Gastroesophageal sphincter (tissue), 4 donors: ENCODE measurements around the gene MTG1. TPM values are rescaled to one million over a fixed set of nuclear protein-coding genes. Genes with fewer than 3 reads are reported as not detected.

Experiments used
- ATAC-seq: fragments of 150-250 bp; one replicate; pipeline ENCODE4 v1.9.1; 2016; ENCODE audit warnings: mild to moderate bottlenecking, moderate library complexity
- H3K27ac ChIP-seq, 4 donors: fragments of 200-600 bp; sonication (generic) in 3 of 4; 1 replicate in 3 of 4; 2 replicates in 1 of 4; pipeline ENCODE4 v1.5.1; 2016 to 2019
- H3K27me3 ChIP-seq: fragments of 200-600 bp; sonication (generic); one replicate; pipeline ENCODE4 v1.5.1; 2019
- H3K36me3 ChIP-seq, 2 donors: fragments of 200-600 bp; sonication (generic); one replicate each; pipeline ENCODE4 v1.5.1; 2019; ENCODE audit warnings: control low read depth in 1 of 2
- H3K4me1 ChIP-seq, 3 donors: fragments of 200-600 bp; sonication (generic); 1 replicate in 2 of 3; 2 replicates in 1 of 3; pipeline ENCODE4 v1.5.1; 2016 to 2019; ENCODE audit warnings: control low read depth in 2 of 3
- H3K4me3 ChIP-seq, 2 donors: fragments of 200-600 bp; sonication (generic); one replicate each; pipeline ENCODE4 v1.5.1; 2019; ENCODE audit warnings: mild to moderate bottlenecking in 1 of 2, moderate library complexity in 1 of 2
- H3K9me3 ChIP-seq, 3 donors: fragments of 200-600 bp; sonication (generic); one replicate each; pipeline ENCODE4 v1.5.1; 2017 to 2019; ENCODE audit warnings: control low read depth in 2 of 3
- EP300 ChIP-seq: sonication (generic); formaldehyde crosslinking; IDR thresholded peaks from one replicate; pipeline ENCODE4 v1.6.1; 2017; ENCODE audit warnings: antibody characterized with exemption, mild to moderate bottlenecking
- POLR2A ChIP-seq, 2 donors: fragments of 450-650 bp; IDR thresholded peaks; one replicate each; pipeline ENCODE4 v1.6.1; 2017; ENCODE audit warnings: antibody characterized with exemption in 2 of 2, mild to moderate bottlenecking in 2 of 2, moderate library complexity in 1 of 2
- POLR2AphosphoS5 ChIP-seq: sonication (generic); formaldehyde crosslinking; IDR thresholded peaks from one replicate; pipeline ENCODE4 v1.6.1; 2017; ENCODE audit warnings: antibody characterized with exemption
- WGBS, 2 donors: methylation state at CpG; one replicate each; pipeline ENCODE4 v1.1.5; 2018; ENCODE audit warnings: low coverage in 1 of 2; 5-methylcytosine and 5-hydroxymethylcytosine counted together
- total RNA-seq, 4 donors: library from RNA; depleted of rRNA; stranded (reverse); fragments of >200 nt; gene quantifications; one replicate each; pipeline ENCODE4 v1.1.0, GENCODE V29; 2016
- TF ChIP-seq, protein P1 (sequence below), 4 experiments: fragments of 200-600 bp in 2 of 4; fragments of 450-650 bp in 2 of 4; sonication (generic) in 1 of 4; IDR thresholded peaks; one replicate each; pipeline ENCODE4 v1.5.1; 2017 to 2019; ENCODE audit warnings: antibody characterized with exemption in 4 of 4, mild to moderate bottlenecking in 2 of 4, moderate library complexity in 2 of 4

MTG1 gene
- total RNA-seq, 4 donors from 2014 or later = 13.2 to 25.9 (median 18.4) TPM

DNA sequence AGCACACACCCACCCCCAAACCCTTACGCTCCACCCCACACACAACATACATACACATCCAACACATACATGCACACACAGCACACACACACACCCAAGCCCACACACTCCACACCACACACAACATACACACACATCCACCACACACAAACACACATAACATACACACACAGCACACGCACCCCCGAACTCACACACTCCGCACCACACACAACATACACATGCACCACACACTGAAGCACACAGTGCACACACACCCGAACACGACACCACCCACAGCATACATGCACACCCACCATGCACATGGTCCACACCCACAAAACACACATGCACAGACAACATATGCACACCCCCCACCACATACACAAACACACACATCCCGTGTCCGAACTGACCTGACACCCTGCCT, 44.8 kb upstream of the MTG1 start:
- Histone ChIP-seq H3K4me3 (no peak overlapping the region), H3K36me3 (no peaks in the 10 kb centered on the region), H3K27me3 (peaks cover 86% of the 10 kb centered on the region), H3K27ac (no peak overlapping the region), H3K9me3 (no peaks in the 10 kb centered on the region), H3K4me1 (no peaks in the 10 kb centered on the region)
- WGBS, 2 donors = 81 to 83% methylated on average over 6 to 8 of the region's 8 CpGs
- ATAC-seq = no peak
- TF ChIP-seq EP300 (no peak), POLR2A (IDR thresholded peaks at IDR 0.05) (no peak), POLR2AphosphoS5 (no peak)
- TF ChIP-seq, protein P1, sequence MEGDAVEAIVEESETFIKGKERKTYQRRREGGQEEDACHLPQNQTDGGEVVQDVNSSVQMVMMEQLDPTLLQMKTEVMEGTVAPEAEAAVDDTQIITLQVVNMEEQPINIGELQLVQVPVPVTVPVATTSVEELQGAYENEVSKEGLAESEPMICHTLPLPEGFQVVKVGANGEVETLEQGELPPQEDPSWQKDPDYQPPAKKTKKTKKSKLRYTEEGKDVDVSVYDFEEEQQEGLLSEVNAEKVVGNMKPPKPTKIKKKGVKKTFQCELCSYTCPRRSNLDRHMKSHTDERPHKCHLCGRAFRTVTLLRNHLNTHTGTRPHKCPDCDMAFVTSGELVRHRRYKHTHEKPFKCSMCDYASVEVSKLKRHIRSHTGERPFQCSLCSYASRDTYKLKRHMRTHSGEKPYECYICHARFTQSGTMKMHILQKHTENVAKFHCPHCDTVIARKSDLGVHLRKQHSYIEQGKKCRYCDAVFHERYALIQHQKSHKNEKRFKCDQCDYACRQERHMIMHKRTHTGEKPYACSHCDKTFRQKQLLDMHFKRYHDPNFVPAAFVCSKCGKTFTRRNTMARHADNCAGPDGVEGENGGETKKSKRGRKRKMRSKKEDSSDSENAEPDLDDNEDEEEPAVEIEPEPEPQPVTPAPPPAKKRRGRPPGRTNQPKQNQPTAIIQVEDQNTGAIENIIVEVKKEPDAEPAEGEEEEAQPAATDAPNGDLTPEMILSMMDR (IDR thresholded peaks at IDR 0.05) = no peak

DNA sequence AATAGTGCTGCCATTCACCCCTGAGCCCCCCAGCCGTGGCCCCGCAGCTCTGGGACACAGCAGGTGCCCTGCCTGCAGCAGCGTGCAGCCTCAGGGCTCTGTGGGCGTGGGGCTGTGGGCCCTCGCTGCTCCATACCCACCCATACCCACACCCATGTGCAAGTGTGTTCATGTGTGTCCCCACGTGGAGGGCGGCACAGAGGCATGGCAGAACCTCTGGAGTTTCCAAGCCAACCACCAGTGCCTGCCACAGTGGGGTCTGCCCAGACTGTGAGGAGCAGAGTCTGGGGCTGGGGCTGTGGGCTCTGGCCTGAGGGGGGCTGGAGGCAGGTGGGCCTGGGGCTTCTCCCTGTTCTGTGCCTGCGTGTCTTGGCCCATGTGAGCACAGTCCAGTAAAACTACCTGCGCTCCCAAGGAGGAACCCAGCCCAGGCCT, 44.4 kb upstream of the MTG1 start:
- no CpG with 5 or more reads among the region's 9 CpGs for WGBS, 2 donors
- H3K4me1 ChIP-seq = no peaks in the 10 kb centered on the region
- no peak overlapping the region for H3K4me3 ChIP-seq
- TF ChIP-seq POLR2AphosphoS5 (no peak), EP300 (no peak), POLR2A (IDR thresholded peaks at IDR 0.05) (no peak)
- TF ChIP-seq, protein P1 (IDR thresholded peaks at IDR 0.05) = no peak
- peaks cover 0 to under 1% of the 10 kb centered on the region in 2 donors for H3K36me3 ChIP-seq
- peaks cover 86% of the 10 kb centered on the region for H3K27me3 ChIP-seq
- H3K9me3 ChIP-seq = no peaks in the 10 kb centered on the region
- no peak for ATAC-seq
- no peak overlapping the region for H3K27ac ChIP-seq

DNA sequence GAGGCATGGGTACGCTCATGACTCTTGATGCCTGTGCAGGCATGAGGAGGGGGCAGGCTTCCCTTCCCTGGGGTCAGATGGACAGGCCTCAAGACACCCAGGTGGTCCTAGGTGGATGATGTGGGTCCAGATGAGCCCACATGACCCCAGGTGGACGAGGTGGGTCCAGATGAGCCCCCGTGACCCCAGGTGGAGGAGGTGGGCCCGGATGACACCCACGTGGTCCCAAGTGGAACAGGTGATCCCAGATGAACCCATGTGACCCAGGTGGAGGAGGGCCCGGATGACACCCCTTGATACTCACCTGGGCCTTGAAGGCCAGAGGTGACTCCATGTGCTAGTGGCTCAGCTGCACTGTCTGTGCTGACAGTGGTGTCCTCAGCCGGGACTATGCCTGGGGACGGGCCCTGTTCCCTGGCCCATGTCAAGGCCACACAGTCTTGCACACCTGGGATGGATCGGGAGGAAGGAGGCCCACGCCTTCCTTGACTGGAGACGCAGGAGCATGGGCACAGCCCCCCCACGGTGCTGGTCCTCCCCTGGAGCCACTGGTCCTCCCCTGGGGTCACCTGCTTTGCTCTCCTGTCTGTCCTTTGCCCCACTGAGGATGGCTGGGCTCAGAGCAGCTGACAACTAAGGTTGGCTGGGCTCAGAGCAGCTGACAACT, 43.5 kb upstream of the MTG1 start:
- Histone ChIP-seq H3K36me3 (peaks cover 0 to 9% of the 10 kb centered on the region in 2 donors), H3K4me1 (no peaks in the 10 kb centered on the region), H3K27ac (no peak overlapping the region), H3K27me3 (peaks cover 86% of the 10 kb centered on the region), H3K9me3 (no peaks in the 10 kb centered on the region), H3K4me3 (no peak overlapping the region)
- no peak for ATAC-seq
- TF ChIP-seq POLR2A (IDR thresholded peaks at IDR 0.05) = no peak
- TF ChIP-seq POLR2AphosphoS5 = no peak
- TF ChIP-seq EP300 = no peak
- TF ChIP-seq, protein P1 (IDR thresholded peaks at IDR 0.05) = no peak
- no CpG with 5 or more reads among the region's 12 CpGs for WGBS, 2 donors

DNA sequence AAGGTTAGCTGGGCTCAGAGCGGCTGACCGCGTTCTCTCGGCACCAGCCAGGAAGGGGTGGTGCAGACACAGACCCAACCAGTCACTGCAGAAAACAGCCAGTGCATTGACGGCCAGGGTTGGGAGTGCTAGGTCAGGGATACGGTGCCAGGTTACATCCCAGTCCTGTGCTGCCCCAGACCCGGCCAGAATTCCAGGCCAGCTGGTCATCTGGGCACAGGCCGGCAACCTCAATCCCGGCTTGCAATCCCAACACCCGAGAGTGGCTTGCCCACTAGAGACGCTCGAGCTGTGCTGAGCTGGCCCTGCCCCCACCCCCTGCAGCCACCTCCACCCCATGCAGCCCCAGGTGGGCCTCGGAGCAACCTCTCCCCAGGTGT, 43.0 kb upstream of the MTG1 start:
- H3K9me3 ChIP-seq = no peaks in the 10 kb centered on the region
- peaks cover 0 to 11% of the 10 kb centered on the region in 2 donors for H3K36me3 ChIP-seq
- H3K27ac ChIP-seq = no peak overlapping the region
- no peak for ATAC-seq
- TF ChIP-seq, protein P1 (IDR thresholded peaks at IDR 0.05) = no peak
- TF ChIP-seq EP300 (no peak), POLR2AphosphoS5 (no peak)
- H3K4me1 ChIP-seq = peaks cover 0 to under 1% (median 0%) of the 10 kb centered on the region in 3 donors
- 50% methylated on average over 1 of the region's 13 CpGs; no CpG with 5 or more reads in 1 of the 2 donors for WGBS, 2 donors
- peaks cover 86% of the 10 kb centered on the region for H3K27me3 ChIP-seq
- H3K4me3 ChIP-seq = no peak overlapping the region
